Measurements from ENCODE around the gene ABI1.

The ABI1 gene

DNA sequence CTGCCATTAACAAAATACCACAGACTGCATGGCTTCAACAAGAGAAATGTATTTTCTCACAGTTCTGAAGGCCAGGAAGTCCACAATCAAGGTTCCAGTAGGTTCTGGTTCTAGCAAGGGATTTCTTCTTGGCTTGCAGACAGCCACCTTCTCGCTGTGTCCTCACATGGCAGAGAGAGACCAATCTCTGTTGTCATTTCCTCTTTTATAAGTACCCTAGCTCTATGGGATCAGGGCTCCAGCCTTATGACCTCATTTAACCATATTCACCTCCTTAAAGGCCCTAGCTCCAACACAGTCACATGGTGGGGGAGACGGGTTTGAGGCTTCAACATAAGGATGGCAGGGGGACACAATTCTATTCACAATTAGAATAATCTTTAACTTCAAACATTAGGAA lies 23.6 kb downstream of the ABI1 start:
- H3K9me2 ChIP-seq (replicated peaks; ENCODE audit: insufficient read depth, low read length): no peaks in the 10 kb centered on the region
- peaks cover 28% of the 10 kb centered on the region for H3F3A ChIP-seq (ENCODE audit: insufficient read depth, low read length)
- H3K36me3 ChIP-seq (replicated peaks; ENCODE audit: insufficient read depth, low read length): no peaks in the 10 kb centered on the region
- TF ChIP-seq EZH2phosphoT487 (IDR thresholded peaks at IDR 0.05; ENCODE audit: low read length) (no peak), EZH2 (optimal IDR thresholded peaks at IDR 0.05; ENCODE audit: low read depth, low read length) (no peak)
- TF ChIP-seq, protein P1, sequence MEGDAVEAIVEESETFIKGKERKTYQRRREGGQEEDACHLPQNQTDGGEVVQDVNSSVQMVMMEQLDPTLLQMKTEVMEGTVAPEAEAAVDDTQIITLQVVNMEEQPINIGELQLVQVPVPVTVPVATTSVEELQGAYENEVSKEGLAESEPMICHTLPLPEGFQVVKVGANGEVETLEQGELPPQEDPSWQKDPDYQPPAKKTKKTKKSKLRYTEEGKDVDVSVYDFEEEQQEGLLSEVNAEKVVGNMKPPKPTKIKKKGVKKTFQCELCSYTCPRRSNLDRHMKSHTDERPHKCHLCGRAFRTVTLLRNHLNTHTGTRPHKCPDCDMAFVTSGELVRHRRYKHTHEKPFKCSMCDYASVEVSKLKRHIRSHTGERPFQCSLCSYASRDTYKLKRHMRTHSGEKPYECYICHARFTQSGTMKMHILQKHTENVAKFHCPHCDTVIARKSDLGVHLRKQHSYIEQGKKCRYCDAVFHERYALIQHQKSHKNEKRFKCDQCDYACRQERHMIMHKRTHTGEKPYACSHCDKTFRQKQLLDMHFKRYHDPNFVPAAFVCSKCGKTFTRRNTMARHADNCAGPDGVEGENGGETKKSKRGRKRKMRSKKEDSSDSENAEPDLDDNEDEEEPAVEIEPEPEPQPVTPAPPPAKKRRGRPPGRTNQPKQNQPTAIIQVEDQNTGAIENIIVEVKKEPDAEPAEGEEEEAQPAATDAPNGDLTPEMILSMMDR (IDR thresholded peaks at IDR 0.05; ENCODE audit: low read length): no peak
- no peak overlapping the region for H3K4me3 ChIP-seq (ENCODE audit: low read length)
- no peak overlapping the region for H3K4me2 ChIP-seq (ENCODE audit: low read depth, low read length)
- peaks cover 44% of the 10 kb centered on the region for H3K4me1 ChIP-seq (ENCODE audit: low read length)
- DNase-seq: no peak
- no peak overlapping the region for H3K9ac ChIP-seq (ENCODE audit: low read length)
- H3K9me3 ChIP-seq (replicated peaks; ENCODE audit: insufficient read depth, low read length): no peaks in the 10 kb centered on the region
- H4K20me1 ChIP-seq (ENCODE audit: insufficient read depth, low read length): no peaks in the 10 kb centered on the region
- H3K27me3 ChIP-seq (replicated peaks; ENCODE audit: insufficient read depth, low read length): no peaks in the 10 kb centered on the region
- H3K27ac ChIP-seq (ENCODE audit: low read length): no peak overlapping the region
- H3K79me2 ChIP-seq (ENCODE audit: low read length): peaks cover 94% of the 10 kb centered on the region
- H2AFZ ChIP-seq (ENCODE audit: low read length): no peak overlapping the region

DNA sequence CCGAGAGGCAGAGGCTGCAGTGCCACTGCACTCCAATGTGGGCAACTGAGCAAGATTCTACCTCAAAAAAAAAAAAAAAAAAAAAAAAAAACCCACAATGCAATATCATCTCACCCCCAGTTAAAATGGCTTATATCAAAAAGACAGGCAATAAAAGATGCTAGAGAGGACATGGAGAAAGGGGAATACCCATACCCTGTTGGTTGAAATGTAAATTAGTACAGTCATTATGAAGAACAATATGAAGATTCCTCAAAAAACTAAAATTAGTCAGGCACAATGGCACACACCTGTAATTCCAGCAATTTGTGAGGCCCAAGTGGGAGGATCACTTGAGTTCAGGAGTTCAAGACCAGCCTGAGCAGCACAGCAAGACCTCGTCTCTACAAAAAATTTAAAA lies 25.7 kb downstream of the ABI1 start:
- Histone ChIP-seq H3K36me3 (replicated peaks; ENCODE audit: insufficient read depth, low read length) (no peaks in the 10 kb centered on the region), H3K9me2 (replicated peaks; ENCODE audit: insufficient read depth, low read length) (no peaks in the 10 kb centered on the region), H4K20me1 (ENCODE audit: insufficient read depth, low read length) (no peaks in the 10 kb centered on the region), H3K4me3 (ENCODE audit: low read length) (no peak overlapping the region), H3K27me3 (replicated peaks; ENCODE audit: insufficient read depth, low read length) (no peaks in the 10 kb centered on the region), H3K79me2 (ENCODE audit: low read length) (peaks cover 97% of the 10 kb centered on the region), H3K4me2 (ENCODE audit: low read depth, low read length) (no peak overlapping the region), H3K9ac (ENCODE audit: low read length) (no peak overlapping the region), H3K4me1 (ENCODE audit: low read length) (peaks cover 48% of the 10 kb centered on the region), H2AFZ (ENCODE audit: low read length) (no peak overlapping the region), H3K9me3 (replicated peaks; ENCODE audit: insufficient read depth, low read length) (no peaks in the 10 kb centered on the region), H3F3A (ENCODE audit: insufficient read depth, low read length) (peaks cover 25% of the 10 kb centered on the region), H3K27ac (ENCODE audit: low read length) (no peak overlapping the region)
- DNase-seq: no peak
- TF ChIP-seq EZH2 (optimal IDR thresholded peaks at IDR 0.05; ENCODE audit: low read depth, low read length) (no peak), EZH2phosphoT487 (IDR thresholded peaks at IDR 0.05; ENCODE audit: low read length) (no peak)
- TF ChIP-seq, protein P1 (IDR thresholded peaks at IDR 0.05; ENCODE audit: low read length): no peak

DNA sequence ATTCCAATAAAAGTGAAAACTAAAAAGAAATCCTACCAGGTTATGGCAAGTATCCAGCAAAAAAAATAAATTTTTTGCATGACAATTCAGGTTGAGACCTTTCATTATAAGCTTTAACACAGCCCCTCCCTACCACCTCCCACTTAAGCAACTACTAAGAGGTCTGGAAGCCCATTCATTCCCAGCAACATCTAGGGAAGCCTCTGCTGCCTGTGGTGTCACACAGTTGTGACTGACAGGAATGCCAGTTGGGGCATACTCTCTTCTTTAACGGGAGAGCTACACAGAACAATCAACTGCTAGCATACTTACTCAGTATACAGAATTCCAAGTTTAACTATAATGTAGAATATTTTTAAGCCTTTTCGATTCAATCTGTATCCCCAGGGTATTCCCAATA lies 27.8 kb downstream of the ABI1 start:
- H3K4me2 ChIP-seq (ENCODE audit: low read depth, low read length): no peak overlapping the region
- peaks cover 24% of the 10 kb centered on the region for H3F3A ChIP-seq (ENCODE audit: insufficient read depth, low read length)
- H3K9me3 ChIP-seq (replicated peaks; ENCODE audit: insufficient read depth, low read length): no peaks in the 10 kb centered on the region
- no peaks in the 10 kb centered on the region for H3K27me3 ChIP-seq (replicated peaks; ENCODE audit: insufficient read depth, low read length)
- no peaks in the 10 kb centered on the region for H4K20me1 ChIP-seq (ENCODE audit: insufficient read depth, low read length)
- H3K27ac ChIP-seq (ENCODE audit: low read length): no peak overlapping the region
- no peak overlapping the region for H2AFZ ChIP-seq (ENCODE audit: low read length)
- DNase-seq: no peak
- no peak overlapping the region for H3K4me3 ChIP-seq (ENCODE audit: low read length)
- TF ChIP-seq, protein P1 (IDR thresholded peaks at IDR 0.05; ENCODE audit: low read length): no peak
- TF ChIP-seq EZH2 (optimal IDR thresholded peaks at IDR 0.05; ENCODE audit: low read depth, low read length): no peak
- no peak for TF ChIP-seq EZH2phosphoT487 (IDR thresholded peaks at IDR 0.05; ENCODE audit: low read length)
- peaks cover 97% of the 10 kb centered on the region for H3K79me2 ChIP-seq (ENCODE audit: low read length)
- no peaks in the 10 kb centered on the region for H3K36me3 ChIP-seq (replicated peaks; ENCODE audit: insufficient read depth, low read length)
- H3K9me2 ChIP-seq (replicated peaks; ENCODE audit: insufficient read depth, low read length): no peaks in the 10 kb centered on the region
- no peak overlapping the region for H3K9ac ChIP-seq (ENCODE audit: low read length)
- peaks cover 38% of the 10 kb centered on the region for H3K4me1 ChIP-seq (ENCODE audit: low read length)
